Measurements from ENCODE around the gene RNF144A. TPM values are rescaled to one million over a fixed set of nuclear protein-coding genes. Genes with fewer than 3 reads are reported as not detected.

RNF144A gene
- total and polyA plus RNA-seq, 3 donors from 2014 or later = 8.9 to 12.9 (median 12.6) TPM

DNA sequence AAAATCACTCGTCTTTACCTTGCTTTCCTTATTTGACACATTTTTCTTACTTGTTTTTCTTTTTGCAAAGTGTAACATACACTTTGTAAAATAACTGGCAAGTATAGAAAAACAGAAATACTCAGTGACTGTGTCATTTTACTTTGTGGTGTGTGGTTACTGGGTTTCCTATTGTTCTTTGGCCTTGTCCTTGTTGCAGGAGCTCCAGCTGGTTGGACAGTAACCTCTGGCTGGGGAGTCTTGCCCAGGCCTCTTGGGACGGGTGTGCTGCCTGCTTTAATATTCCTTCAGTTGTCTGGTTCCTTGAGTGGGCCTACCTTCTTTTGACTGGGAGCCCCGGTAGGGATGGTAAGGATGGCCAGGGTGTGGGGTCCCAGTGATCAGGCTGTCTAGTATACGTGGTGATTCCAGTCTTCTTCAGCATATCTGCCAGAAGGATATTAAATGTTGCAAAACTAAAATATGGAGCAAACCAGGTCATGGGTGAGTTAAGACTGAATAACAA lies 53.8 kb downstream of the RNF144A start:
- no peaks in the 10 kb centered on the region for H3K36me3 ChIP-seq (ENCODE audit: low read depth, missing control alignments)
- no peaks in the 10 kb centered on the region for H3K4me1 ChIP-seq
- H3K9me3 ChIP-seq = no peaks in the 10 kb centered on the region
- TF ChIP-seq POLR2A (IDR thresholded peaks at IDR 0.05) = no peak
- TF ChIP-seq, protein P1, sequence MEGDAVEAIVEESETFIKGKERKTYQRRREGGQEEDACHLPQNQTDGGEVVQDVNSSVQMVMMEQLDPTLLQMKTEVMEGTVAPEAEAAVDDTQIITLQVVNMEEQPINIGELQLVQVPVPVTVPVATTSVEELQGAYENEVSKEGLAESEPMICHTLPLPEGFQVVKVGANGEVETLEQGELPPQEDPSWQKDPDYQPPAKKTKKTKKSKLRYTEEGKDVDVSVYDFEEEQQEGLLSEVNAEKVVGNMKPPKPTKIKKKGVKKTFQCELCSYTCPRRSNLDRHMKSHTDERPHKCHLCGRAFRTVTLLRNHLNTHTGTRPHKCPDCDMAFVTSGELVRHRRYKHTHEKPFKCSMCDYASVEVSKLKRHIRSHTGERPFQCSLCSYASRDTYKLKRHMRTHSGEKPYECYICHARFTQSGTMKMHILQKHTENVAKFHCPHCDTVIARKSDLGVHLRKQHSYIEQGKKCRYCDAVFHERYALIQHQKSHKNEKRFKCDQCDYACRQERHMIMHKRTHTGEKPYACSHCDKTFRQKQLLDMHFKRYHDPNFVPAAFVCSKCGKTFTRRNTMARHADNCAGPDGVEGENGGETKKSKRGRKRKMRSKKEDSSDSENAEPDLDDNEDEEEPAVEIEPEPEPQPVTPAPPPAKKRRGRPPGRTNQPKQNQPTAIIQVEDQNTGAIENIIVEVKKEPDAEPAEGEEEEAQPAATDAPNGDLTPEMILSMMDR (IDR thresholded peaks at IDR 0.05) = no peak
- intact Hi-C loops (cut with DNase I; ENCODE audit: low total_unique reads) = no loop called here
- no peaks in the 10 kb centered on the region for H3K27me3 ChIP-seq
- DNase-seq = no peak
- whole genome bisulfite sequencing, 2 donors = 69 to 73% methylated on average over 4 of the region's 4 CpGs
- H3K4me3 ChIP-seq = no peak overlapping the region
- H3K27ac ChIP-seq = no peak overlapping the region

DNA sequence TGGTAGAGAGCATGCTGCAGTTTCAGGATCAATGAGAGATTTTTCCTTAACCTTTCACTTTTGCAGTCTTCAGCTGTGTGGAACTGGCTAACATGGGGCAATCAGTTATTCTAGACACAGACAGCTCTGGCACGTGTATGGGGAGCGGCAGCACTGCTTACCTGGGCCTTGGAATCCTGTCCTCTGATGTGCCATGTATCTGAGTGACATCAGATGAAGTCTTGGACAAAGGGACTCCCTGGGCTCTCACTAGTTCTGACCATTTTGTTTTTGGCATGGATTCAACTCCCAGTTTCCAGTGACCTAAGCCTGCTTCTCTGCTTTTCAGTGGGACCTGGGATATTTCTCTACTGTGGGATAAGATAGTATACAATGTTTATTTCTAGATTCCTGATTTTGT lies 54.3 kb downstream of the RNF144A start:
- Histone ChIP-seq H3K27ac (no peak overlapping the region), H3K27me3 (no peaks in the 10 kb centered on the region), H3K4me1 (no peaks in the 10 kb centered on the region), H3K4me3 (no peak overlapping the region), H3K36me3 (ENCODE audit: low read depth, missing control alignments) (no peaks in the 10 kb centered on the region), H3K9me3 (no peaks in the 10 kb centered on the region)
- 83 to 96% methylated on average over 2 of the region's 2 CpGs for WGBS, 2 donors
- TF ChIP-seq, protein P1 (IDR thresholded peaks at IDR 0.05) = no peak
- TF ChIP-seq POLR2A (IDR thresholded peaks at IDR 0.05) = no peak
- no peak for DNase-seq
- intact Hi-C loops (cut with DNase I; ENCODE audit: low total_unique reads) = no loop called here

DNA sequence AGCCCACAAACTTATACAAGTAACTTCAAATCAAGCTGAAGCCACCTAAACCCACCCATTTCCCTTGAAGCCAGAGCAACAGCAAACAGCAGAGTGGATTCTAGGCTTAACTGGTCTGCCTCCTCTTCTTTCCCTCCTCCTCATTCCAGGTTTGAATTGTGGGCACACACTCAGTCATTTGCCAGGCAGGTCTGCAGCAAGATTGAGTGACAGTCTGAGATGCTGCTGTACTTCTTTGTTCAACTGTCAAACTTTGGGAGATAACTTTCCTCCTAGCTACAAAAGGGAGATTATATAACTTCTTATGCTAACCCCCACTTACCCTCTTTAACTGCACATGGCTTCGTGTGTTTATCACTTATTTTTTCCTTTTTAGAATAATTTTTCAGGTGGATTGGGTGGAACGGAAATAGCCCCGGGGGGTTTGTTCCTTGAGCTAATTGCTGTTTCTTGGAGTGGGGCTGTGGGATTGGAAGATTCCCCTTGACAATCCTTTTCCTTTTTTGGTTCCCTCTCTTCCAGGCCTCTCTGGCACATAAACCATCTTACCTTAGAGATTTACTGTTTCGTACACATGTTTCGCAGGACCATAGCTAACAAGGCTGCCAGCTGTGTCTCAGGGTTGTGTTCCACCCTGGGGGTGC lies 55.0 kb downstream of the RNF144A start:
- no peak for DNase-seq
- TF ChIP-seq, protein P1 (IDR thresholded peaks at IDR 0.05) = no peak
- TF ChIP-seq POLR2A (IDR thresholded peaks at IDR 0.05) = no peak
- intact Hi-C loops (cut with DNase I; ENCODE audit: low total_unique reads) = no loop called here
- no peaks in the 10 kb centered on the region for H3K4me1 ChIP-seq
- WGBS, 2 donors = 88% methylated on average over 5 of the region's 5 CpGs
- no peaks in the 10 kb centered on the region for H3K27me3 ChIP-seq
- no peak overlapping the region for H3K4me3 ChIP-seq
- H3K27ac ChIP-seq = no peak overlapping the region
- H3K9me3 ChIP-seq = no peaks in the 10 kb centered on the region
- H3K36me3 ChIP-seq (ENCODE audit: low read depth, missing control alignments) = no peaks in the 10 kb centered on the region

DNA sequence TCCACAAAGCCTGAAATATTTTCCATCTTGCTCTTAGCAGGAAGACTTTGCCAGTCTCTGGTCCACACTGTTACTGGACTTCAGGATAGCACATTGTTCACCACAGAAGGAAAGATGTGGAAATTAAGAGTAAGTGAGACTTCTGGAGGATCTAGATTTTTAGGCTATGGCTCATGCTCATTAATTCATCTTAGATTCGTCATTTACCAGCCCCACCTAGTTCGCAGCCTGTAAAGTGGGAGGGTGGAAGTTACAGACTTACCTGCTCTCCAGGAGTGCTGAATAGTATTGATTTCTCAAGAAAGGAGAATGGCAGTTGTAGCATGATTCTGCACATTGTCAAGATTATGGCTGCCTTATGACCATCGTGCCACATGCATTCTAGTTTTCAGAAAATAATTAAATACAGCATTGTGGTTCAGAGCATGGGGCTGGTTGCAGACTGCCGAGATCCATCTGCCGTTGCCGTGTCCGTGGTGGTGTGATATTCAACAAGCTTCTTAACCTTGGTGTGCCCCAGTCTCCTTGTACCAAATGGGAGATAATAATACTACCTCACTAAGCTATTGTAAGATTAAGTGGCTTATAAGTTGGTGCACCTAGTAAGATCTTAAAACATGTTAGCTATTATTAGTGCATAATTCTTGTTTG lies 56.8 kb downstream of the RNF144A start:
- Histone ChIP-seq H3K27ac (no peak overlapping the region), H3K4me1 (no peaks in the 10 kb centered on the region), H3K9me3 (no peaks in the 10 kb centered on the region), H3K27me3 (no peaks in the 10 kb centered on the region), H3K36me3 (ENCODE audit: low read depth, missing control alignments) (no peaks in the 10 kb centered on the region), H3K4me3 (no peak overlapping the region)
- no peak for DNase-seq
- 80 to 81% methylated on average over 7 of the region's 7 CpGs for WGBS, 2 donors
- intact Hi-C loops (cut with DNase I; ENCODE audit: low total_unique reads) = no loop called here
- TF ChIP-seq, protein P1 (IDR thresholded peaks at IDR 0.05) = no peak
- TF ChIP-seq POLR2A (IDR thresholded peaks at IDR 0.05) = no peak

Measured in testis (tissue), 3 donors.